Endothelial cell of umbilical vein (primary cell): Measurements from ENCODE around the gene SPATA18. TPM values are rescaled to one million over a fixed set of nuclear protein-coding genes. Genes with fewer than 3 reads are reported as not detected.

Experiments used
- BruUV-seq: library from RNA; stranded (reverse); fragments of 400-500 nt; replicated peaks from 2 replicates; lab custom pipeline; 2021; lab: Mats Ljungman, UMichigan
- CTCF ChIA-PET: fragments of 300-600, 350-600 bp; sonication (Branson Sonifier 250); formaldehyde crosslinking; loops from one replicate; lab custom pipeline; 2021; ENCODE audit warnings: antibody characterized with exemption, inconsistent platforms; lab: Charles Lee
- POLR2A ChIA-PET: fragments of 300-600, 350-600 bp; sonication (Branson Sonifier 250); formaldehyde crosslinking; loops from one replicate; lab custom pipeline; 2021; ENCODE audit warnings: antibody characterized with exemption, inconsistent platforms; lab: Charles Lee
- DNase-seq: peaks from one replicate; pipeline ENCODE4 v3.0.0-alpha.2; 2011; ENCODE audit warnings: low read depth, low spot score
- FAIRE-seq: peaks from 2 replicates; lab custom pipeline; 2011; peaks lifted over from hg19 to GRCh38; lab: Jason Lieb, UNC
- H2AFZ ChIP-seq: 2 replicates; pipeline ENCODE4 v1.6.0; 2012; ENCODE audit warnings: low read depth, low read length, control low read depth, inconsistent platforms
- H3K27ac ChIP-seq: 2 replicates; pipeline ENCODE4 v1.5.1; 2011; ENCODE audit warnings: low read depth, mild to moderate bottlenecking, control low read depth, low read length, moderate library complexity; ENCODE audit not compliant: insufficient read depth
- H3K27me3 ChIP-seq, 2 experiments: 2 replicates each; pipeline versions ENCODE4 v1.6.0 to v1.6.1; 2011; ENCODE audit warnings: low read length in 2 of 2, mixed read lengths in 1 of 2; ENCODE audit not compliant: control insufficient read depth in 2 of 2, insufficient read depth in 2 of 2
- H3K36me3 ChIP-seq, 2 experiments: 2 replicates in 1 of 2; 3 replicates in 1 of 2; pipeline ENCODE4 v1.5.1; 2011; ENCODE audit warnings: low read length in 2 of 2, mild to moderate bottlenecking in 1 of 2, moderate library complexity in 1 of 2; ENCODE audit not compliant: control insufficient read depth in 2 of 2, insufficient read depth in 2 of 2; ENCODE audit errors: extremely low read depth in 1 of 2
- H3K4me1 ChIP-seq: 3 replicates; pipeline ENCODE4 v1.5.1; 2011; ENCODE audit warnings: mild to moderate bottlenecking, low read length; ENCODE audit not compliant: control insufficient read depth, insufficient read depth; ENCODE audit errors: extremely low read depth
- H3K4me2 ChIP-seq: 2 replicates; pipeline ENCODE4 v1.6.1; 2011; ENCODE audit warnings: low read length, control low read depth, mixed read lengths; ENCODE audit not compliant: insufficient read depth
- H3K4me3 ChIP-seq, 3 experiments: fragments of 200-600 bp in 1 of 3; sonication (generic), shearing (Covaris generic) in 1 of 3; replicated peaks in 1 of 3; 2 replicates each; pipeline ENCODE4 v1.5.1; 2011 to 2016; ENCODE audit warnings: control low read depth in 3 of 3, low read length in 3 of 3, mild to moderate bottlenecking in 2 of 3, inconsistent platforms in 1 of 3, low read depth in 1 of 3, moderate library complexity in 1 of 3; ENCODE audit not compliant: insufficient read depth in 1 of 3
- H3K79me2 ChIP-seq: 2 replicates; pipeline ENCODE4 v1.6.0; 2012; ENCODE audit warnings: low read length, inconsistent platforms; ENCODE audit not compliant: control insufficient read depth, insufficient read depth
- H3K9ac ChIP-seq: replicated peaks from 2 replicates; pipeline ENCODE3; 2011; ENCODE audit warnings: low read length, control low read depth; ENCODE audit not compliant: insufficient read depth; ENCODE audit errors: extremely low read depth
- H3K9me1 ChIP-seq: replicated peaks from 3 replicates; pipeline ENCODE4 v1.6.0; 2011; ENCODE audit warnings: mild to moderate bottlenecking, low read length; ENCODE audit not compliant: control insufficient read depth, insufficient read depth; ENCODE audit errors: extremely low read depth
- H3K9me3 ChIP-seq: replicated peaks from 2 replicates; pipeline ENCODE4 v1.5.1; 2012; ENCODE audit warnings: low read length, inconsistent platforms; ENCODE audit not compliant: control insufficient read depth, insufficient read depth
- H4K20me1 ChIP-seq: replicated peaks from 2 replicates; pipeline ENCODE3; 2011; ENCODE audit warnings: mild to moderate bottlenecking, low read length; ENCODE audit not compliant: control insufficient read depth, insufficient read depth; ENCODE audit errors: extremely low read depth
- EZH2 ChIP-seq: IDR thresholded peaks from 2 replicates; pipeline ENCODE4 v1.6.1; 2012; ENCODE audit warnings: borderline replicate concordance, low read depth, mild to moderate bottlenecking, moderate library complexity, low read length, inconsistent platforms; ENCODE audit not compliant: severe bottlenecking
- FOS ChIP-seq: IDR thresholded peaks from 2 replicates; pipeline ENCODE4 v1.6.1; 2011; ENCODE audit warnings: mild to moderate bottlenecking, low read length, moderate library complexity, borderline replicate concordance; ENCODE audit not compliant: insufficient read depth
- GATA2 ChIP-seq: IDR thresholded peaks from 2 replicates; pipeline ENCODE4 v1.7.0; 2011; ENCODE audit warnings: low read depth, mild to moderate bottlenecking, moderate library complexity, mixed read lengths, low read length; ENCODE audit not compliant: insufficient read length, insufficient read depth
- JUN ChIP-seq: IDR thresholded peaks from 2 replicates; pipeline ENCODE4 v1.6.1; 2011; ENCODE audit warnings: borderline replicate concordance, low read depth; ENCODE audit not compliant: insufficient read length, insufficient read depth
- MYC ChIP-seq: IDR thresholded peaks from one replicate; pipeline ENCODE4 v1.6.1; 2011; ENCODE audit warnings: mild to moderate bottlenecking, low read depth, low read length
- POLR2A ChIP-seq: IDR thresholded peaks from 2 replicates; pipeline ENCODE4 v1.6.1; 2012; ENCODE audit warnings: low read depth, mild to moderate bottlenecking, control low read depth, low read length
- POLR2AphosphoS5 ChIP-seq: IDR thresholded peaks from 2 replicates; pipeline ENCODE4 v1.6.1; 2012; ENCODE audit warnings: low read depth, mild to moderate bottlenecking, control low read depth, low read length, moderate library complexity; ENCODE audit not compliant: insufficient read depth
- dilution Hi-C: fragments of 300-500 bp; cut with MboI; formaldehyde crosslinking; loops from one replicate; pipeline ENCODE4 v1.15.0; 2019; ENCODE audit warnings: low sequenced_read_pairs; ENCODE audit not compliant: extremely low pct_ligation_motif_present
- intact Hi-C: fragments of 100-400 bp; cut with micrococcal nuclease; formaldehyde crosslinking; loops from one replicate; pipeline ENCODE4 v1.10.0; 2022
- polyA plus RNA-seq, 4 experiments: library from polyadenylated mRNA; depleted of rRNA in 3 of 4; stranded (reverse) in 3 of 4; unstranded in 1 of 4; fragments of >200 nt; gene quantifications; 2 replicates each; pipeline versions ENCODE4 v1.2.1 to v1.2.3, GENCODE V29; 2011 to 2012; ENCODE audit warnings: missing spikeins in 1 of 4
- total RNA-seq: library from RNA; stranded (reverse); gene quantifications from 2 replicates; pipeline ENCODE4 v1.2.3, GENCODE V29; 2021
- TF ChIP-seq, protein P1 (sequence below): IDR thresholded peaks from 2 replicates; pipeline ENCODE4 v1.6.1; 2011; ENCODE audit not compliant: insufficient read depth, insufficient read length
- TF ChIP-seq, protein P2 (sequence below), 2 donors: IDR thresholded peaks; 1 replicate in 1 of 2; 2 replicates in 1 of 2; pipeline ENCODE4 v1.5.1; 2011; ENCODE audit warnings: low read length in 2 of 2, mild to moderate bottlenecking in 2 of 2, moderate library complexity in 2 of 2, control low read depth in 1 of 2, inconsistent platforms in 1 of 2, low read depth in 1 of 2; ENCODE audit not compliant: insufficient read depth in 1 of 2; ENCODE audit errors: extremely low read depth in 1 of 2

SPATA18 gene
- total and polyA plus RNA-seq, 2 donors (not counting 3 experiments of a cell fraction or from before 2014, with no cell fraction given), result 2.7 to 4.6 TPM

DNA sequence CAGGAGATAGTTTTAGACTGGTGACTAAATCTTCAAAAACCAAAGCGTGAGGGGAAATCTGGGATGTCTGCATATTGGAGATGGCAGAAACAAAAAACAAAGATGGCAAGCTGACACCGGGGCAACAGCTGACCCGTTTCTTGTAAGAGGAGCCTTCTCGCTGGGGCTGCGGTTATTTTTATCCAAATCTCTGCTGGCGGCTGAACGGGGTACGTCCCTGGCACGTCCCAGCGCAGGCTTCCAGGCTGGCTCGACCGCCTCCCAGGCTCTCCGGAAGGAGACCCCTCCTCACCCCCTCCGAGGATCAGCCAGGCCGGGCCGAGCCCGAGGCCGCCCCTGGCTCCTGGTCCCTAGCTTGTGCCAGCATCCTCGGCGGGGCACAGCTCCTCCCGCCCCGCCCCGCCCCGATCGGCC, 13.4 kb upstream of the SPATA18 start:
- H3K4me2 ChIP-seq, result peak overlapping the region; percentile 99
- H3K79me2 ChIP-seq, result peaks cover 39% of the 10 kb centered on the region
- ChIA-PET CTCF (interaction anchor here (0.7 to 2.0 kb wide), 6 partner anchors 11 to 946 kb away, joined by 3 to 13 read pairs (median 4); partner anchors contain the start of genes DCUN1D4 and SPATA18), POLR2A (interaction anchor here (0.9 to 1.1 kb wide), 2 partner anchors 14 to 195 kb away, joined by 3 to 5 read pairs; partner anchors contain the start of gene DCUN1D4)
- peaks cover 20% of the 10 kb centered on the region for H3K4me1 ChIP-seq
- dilution Hi-C loops, result no loop called here
- peak overlapping the region; percentile 59 to 98 (median 72) for H3K4me3 ChIP-seq
- TF ChIP-seq POLR2A (no peak), POLR2AphosphoS5 (no peak), FOS (no peak), GATA2 (no peak), EZH2 (no peak), JUN (no peak), MYC (no peak)
- TF ChIP-seq, protein P1, sequence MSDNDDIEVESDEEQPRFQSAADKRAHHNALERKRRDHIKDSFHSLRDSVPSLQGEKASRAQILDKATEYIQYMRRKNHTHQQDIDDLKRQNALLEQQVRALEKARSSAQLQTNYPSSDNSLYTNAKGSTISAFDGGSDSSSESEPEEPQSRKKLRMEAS, result no peak
- TF ChIP-seq, protein P2, sequence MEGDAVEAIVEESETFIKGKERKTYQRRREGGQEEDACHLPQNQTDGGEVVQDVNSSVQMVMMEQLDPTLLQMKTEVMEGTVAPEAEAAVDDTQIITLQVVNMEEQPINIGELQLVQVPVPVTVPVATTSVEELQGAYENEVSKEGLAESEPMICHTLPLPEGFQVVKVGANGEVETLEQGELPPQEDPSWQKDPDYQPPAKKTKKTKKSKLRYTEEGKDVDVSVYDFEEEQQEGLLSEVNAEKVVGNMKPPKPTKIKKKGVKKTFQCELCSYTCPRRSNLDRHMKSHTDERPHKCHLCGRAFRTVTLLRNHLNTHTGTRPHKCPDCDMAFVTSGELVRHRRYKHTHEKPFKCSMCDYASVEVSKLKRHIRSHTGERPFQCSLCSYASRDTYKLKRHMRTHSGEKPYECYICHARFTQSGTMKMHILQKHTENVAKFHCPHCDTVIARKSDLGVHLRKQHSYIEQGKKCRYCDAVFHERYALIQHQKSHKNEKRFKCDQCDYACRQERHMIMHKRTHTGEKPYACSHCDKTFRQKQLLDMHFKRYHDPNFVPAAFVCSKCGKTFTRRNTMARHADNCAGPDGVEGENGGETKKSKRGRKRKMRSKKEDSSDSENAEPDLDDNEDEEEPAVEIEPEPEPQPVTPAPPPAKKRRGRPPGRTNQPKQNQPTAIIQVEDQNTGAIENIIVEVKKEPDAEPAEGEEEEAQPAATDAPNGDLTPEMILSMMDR (IDR thresholded peaks at IDR 0.05; ENCODE audit: extremely low read depth in 1 of 2, insufficient read depth in 1 of 2, low read depth in 1 of 2, low read length in 2 of 2), result no peak
- peak overlapping the region; percentile 95 for H2AFZ ChIP-seq
- no peaks in the 10 kb centered on the region for H3K36me3 ChIP-seq
- peaks cover 21 to 31% of the 10 kb centered on the region in 2 experiments for H3K27me3 ChIP-seq
- FAIRE-seq (no peak), DNase-seq (peak; percentile 42)
- no peaks in the 10 kb centered on the region for H3K9me3 ChIP-seq
- H3K27ac ChIP-seq, result peak overlapping the region; percentile 9
- H4K20me1 ChIP-seq, result peaks cover 9% of the 10 kb centered on the region
- intact Hi-C loops, result no loop called here
- H3K9ac ChIP-seq, result peak overlapping the region; percentile 61
- no peaks in the 10 kb centered on the region for H3K9me1 ChIP-seq
- BruUV-seq, result no TSS peak
